OCI-LY3 (cell line): Measurements from ENCODE around the gene RANBP9.
A peak's percentile ranks its signal among the peaks of the same experiment; 100 is the strongest.

Experiments
- EZH2phosphoT487 ChIP-seq: fragments of 200-600 bp; shearing (Covaris generic); IDR thresholded peaks from 2 replicates; pipeline ENCODE4 v1.6.1; 2018; ENCODE audit warnings: antibody characterized with exemption, mixed run types, low read depth
- TF ChIP-seq, protein P1 (sequence below): fragments of 200-600, 300-600 bp; sonication (generic); IDR thresholded peaks from 2 replicates; pipeline ENCODE4 v1.5.1; 2014; ENCODE audit warnings: antibody characterized with exemption, low read length, low read depth

DNA sequence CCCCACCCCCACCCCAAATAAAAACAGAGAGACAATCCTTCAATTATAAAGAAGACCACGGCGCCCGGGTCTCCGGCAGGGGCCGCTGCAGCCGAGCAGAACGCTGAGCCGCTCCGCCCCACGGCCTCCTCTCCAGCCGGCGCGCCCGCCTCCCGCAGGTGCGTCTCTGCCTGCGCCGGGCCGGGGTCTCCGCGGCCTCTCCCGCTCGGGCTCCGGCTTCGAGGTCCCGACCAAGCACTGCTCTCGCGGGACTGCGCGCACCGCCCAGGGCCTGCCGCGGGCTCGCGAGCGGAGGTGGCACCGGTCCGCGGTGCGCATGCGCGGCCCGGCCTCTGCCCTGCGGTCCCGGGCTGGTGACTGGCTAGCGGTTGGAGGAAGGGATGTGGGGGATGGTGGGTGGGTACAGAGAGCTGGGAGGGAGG is 137.5 kb downstream of the RANBP9 start:
- TF ChIP-seq, protein P1, sequence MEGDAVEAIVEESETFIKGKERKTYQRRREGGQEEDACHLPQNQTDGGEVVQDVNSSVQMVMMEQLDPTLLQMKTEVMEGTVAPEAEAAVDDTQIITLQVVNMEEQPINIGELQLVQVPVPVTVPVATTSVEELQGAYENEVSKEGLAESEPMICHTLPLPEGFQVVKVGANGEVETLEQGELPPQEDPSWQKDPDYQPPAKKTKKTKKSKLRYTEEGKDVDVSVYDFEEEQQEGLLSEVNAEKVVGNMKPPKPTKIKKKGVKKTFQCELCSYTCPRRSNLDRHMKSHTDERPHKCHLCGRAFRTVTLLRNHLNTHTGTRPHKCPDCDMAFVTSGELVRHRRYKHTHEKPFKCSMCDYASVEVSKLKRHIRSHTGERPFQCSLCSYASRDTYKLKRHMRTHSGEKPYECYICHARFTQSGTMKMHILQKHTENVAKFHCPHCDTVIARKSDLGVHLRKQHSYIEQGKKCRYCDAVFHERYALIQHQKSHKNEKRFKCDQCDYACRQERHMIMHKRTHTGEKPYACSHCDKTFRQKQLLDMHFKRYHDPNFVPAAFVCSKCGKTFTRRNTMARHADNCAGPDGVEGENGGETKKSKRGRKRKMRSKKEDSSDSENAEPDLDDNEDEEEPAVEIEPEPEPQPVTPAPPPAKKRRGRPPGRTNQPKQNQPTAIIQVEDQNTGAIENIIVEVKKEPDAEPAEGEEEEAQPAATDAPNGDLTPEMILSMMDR = peak; percentile 34
- no peak for TF ChIP-seq EZH2phosphoT487
